Adrenal gland (tissue), 5 donors: ENCODE measurements around the gene RRBP1.

ENCODE experiments used
- CTCF ChIP-seq, 6 experiments: fragments of 450-650 bp in 4 of 6; fragments of 200-600 bp in 2 of 6; sonication (generic) in 1 of 6; IDR thresholded peaks; 1 replicate in 5 of 6; 2 replicates in 1 of 6; pipeline versions ENCODE4 v1.5.1 to v1.8.0; 2016 to 2021; ENCODE audit warnings: antibody characterized with exemption in 6 of 6, mild to moderate bottlenecking in 2 of 6, moderate library complexity in 1 of 6
- POLR2A ChIP-seq, 2 donors: fragments of 450-650 bp; IDR thresholded peaks; one replicate each; pipeline ENCODE4 v1.6.1; 2017; ENCODE audit warnings: antibody characterized with exemption in 2 of 2, mild to moderate bottlenecking in 2 of 2, moderate library complexity in 1 of 2
- donor health status: DM: no; HTN: no; CAD: no.

GRCh38 chr20:17671011-17671410, 11.0 kb downstream of the RRBP1 start:
- TF ChIP-seq CTCF (IDR thresholded peaks at IDR 0.05), result no peak
- TF ChIP-seq POLR2A (IDR thresholded peaks at IDR 0.05), result no peak
